Fibroblast of lung (primary cell): Measurements from ENCODE around the gene KRT32.

ENCODE experiments used
- EZH2 ChIP-seq: IDR thresholded peaks from 2 replicates; pipeline ENCODE4 v1.5.1; 2012; ENCODE audit warnings: low read length, control low read depth, mild to moderate bottlenecking; ENCODE audit errors: missing control alignments
- TF ChIP-seq, protein P1 (sequence below), 2 donors: IDR thresholded peaks in 1 of 2; conservative IDR thresholded peaks in 1 of 2; 1 replicate in 1 of 2; 2 replicates in 1 of 2; pipeline ENCODE4 v1.5.1; 2011 to 2012; ENCODE audit warnings: low read length in 2 of 2, control low read depth in 1 of 2, inconsistent platforms in 1 of 2, low read depth in 1 of 2, mild to moderate bottlenecking in 1 of 2

GRCh38 chr17:41446806-41447205, 20.4 kb downstream of the KRT32 start:
- TF ChIP-seq, protein P1, sequence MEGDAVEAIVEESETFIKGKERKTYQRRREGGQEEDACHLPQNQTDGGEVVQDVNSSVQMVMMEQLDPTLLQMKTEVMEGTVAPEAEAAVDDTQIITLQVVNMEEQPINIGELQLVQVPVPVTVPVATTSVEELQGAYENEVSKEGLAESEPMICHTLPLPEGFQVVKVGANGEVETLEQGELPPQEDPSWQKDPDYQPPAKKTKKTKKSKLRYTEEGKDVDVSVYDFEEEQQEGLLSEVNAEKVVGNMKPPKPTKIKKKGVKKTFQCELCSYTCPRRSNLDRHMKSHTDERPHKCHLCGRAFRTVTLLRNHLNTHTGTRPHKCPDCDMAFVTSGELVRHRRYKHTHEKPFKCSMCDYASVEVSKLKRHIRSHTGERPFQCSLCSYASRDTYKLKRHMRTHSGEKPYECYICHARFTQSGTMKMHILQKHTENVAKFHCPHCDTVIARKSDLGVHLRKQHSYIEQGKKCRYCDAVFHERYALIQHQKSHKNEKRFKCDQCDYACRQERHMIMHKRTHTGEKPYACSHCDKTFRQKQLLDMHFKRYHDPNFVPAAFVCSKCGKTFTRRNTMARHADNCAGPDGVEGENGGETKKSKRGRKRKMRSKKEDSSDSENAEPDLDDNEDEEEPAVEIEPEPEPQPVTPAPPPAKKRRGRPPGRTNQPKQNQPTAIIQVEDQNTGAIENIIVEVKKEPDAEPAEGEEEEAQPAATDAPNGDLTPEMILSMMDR (conservative IDR thresholded peaks at IDR 0.05 in 1 of 2, IDR thresholded peaks at IDR 0.05 in 1 of 2; ENCODE audit: low read depth in 1 of 2, low read length in 2 of 2) = no peak
- no peak for TF ChIP-seq EZH2
